Activated gamma-delta T cell (primary cell): Measurements from ENCODE around the gene CD63.

ENCODE experiments used
- DNase-seq: peaks from one replicate; lab custom pipeline; 2025; lab: John Stamatoyannopoulos, UW

CD63 gene

GRCh38 chr12:55739025-55739378, 10.2 kb upstream of the CD63 start:
- DNase-seq: no peak

DNA sequence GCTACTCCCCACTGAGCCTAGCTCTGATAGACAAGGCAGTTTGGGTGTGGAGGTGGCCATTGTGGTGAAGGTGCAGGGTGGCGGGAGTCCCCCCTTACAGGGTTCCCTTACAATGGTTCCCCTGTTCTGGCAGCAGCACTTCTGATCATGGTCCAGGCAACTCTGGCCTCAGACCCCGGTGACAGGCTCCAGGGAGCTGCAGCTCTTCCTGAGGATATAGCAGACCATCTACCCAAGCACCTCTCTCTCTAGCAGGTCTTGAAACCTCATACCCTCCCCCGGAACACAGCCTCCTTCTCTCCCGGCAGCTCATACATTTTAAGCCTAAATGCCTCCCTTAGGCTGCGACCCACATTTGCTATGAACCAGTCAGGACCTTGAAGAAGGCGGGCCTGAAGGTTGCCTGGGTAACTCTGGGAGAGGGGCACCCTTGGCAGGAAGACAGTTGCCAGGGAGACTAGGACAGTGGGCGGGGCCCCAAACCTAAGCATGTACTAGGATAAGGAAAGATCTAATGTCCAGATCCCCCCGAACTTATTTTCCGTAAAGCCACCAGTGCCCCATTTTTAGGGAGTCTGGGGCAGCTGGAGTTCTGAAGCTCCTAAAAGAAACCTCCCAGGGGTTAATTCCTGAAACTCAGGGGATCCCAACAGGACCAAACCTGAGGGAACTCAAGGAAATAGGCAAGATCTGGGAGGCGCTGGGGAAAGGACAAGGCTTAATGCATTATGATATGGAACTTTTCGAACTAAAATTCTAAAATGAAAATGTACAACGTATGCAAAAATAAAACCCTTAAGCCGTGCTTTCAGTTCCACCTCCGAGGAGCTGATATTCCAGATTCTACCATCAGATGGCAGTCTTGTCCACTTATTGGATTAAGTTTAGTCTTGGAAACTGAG, 9.6 kb upstream of the CD63 start:
- DNase-seq: no peak

DNA sequence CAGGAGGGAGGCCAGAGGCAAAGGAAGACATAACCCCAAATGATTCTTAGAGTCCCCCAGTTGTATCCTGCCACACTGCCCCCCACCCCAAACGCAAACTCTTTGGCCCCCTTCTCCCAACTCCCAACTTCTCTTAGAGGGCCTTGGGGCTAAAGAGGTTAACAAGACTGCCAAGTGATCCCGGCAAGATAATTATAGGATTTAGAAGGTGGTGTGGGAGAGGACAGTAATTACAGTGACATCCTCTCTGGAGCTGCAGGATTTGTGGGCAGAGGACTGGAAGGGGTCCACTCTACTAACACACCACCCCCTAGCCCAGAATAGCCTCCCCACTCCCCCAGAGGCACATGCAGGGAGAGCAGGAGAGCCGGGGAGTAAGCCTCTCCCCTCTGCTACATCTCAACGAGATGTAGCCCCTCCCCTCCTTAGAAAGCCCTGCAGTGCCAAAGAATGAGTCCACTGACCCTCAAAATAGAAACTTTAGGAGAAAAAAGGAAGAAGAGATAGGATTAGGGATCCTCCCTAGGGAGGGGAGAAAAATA, 8.8 kb upstream of the CD63 start:
- DNase-seq: no peak

GRCh38 chr12:55736780-55737580, 8.2 kb upstream of the CD63 start:
- DNase-seq: no peak

- no peak for DNase-seq
Observed at GRCh38 chr12:55736076-55736475, 7.3 kb upstream of the CD63 start.

- DNase-seq: no peak
Observed at GRCh38 chr12:55734595-55734994, 5.8 kb upstream of the CD63 start.

- DNase-seq: no peak
Observed at GRCh38 chr12:55733858-55734257, 5.0 kb upstream of the CD63 start.

GRCh38 chr12:55733021-55733555, 4.3 kb upstream of the CD63 start:
- no peak for DNase-seq

DNA sequence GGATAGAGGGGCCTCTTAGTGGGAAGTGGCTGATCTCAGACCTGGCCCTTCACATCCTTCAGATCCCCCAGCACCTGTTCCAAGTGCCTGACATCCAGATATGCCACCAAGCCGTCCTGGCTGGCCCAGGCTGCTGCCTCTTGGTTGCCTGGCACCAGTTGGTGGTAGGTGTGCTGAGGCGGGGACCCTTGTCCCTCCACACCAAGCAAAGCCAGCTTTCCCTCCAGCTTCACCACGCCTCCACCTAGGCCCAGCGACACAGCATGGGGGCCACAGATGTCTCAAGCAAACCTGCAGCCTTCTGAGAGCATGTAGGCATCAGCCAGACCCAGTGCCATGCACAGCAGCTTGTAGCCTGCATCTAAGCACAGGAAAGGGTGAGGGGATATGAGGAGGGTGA, 3.5 kb upstream of the CD63 start:
- no peak for DNase-seq

GRCh38 chr12:55729819-55730818, 1.3 kb upstream of the CD63 start:
- no peak for DNase-seq

DNA sequence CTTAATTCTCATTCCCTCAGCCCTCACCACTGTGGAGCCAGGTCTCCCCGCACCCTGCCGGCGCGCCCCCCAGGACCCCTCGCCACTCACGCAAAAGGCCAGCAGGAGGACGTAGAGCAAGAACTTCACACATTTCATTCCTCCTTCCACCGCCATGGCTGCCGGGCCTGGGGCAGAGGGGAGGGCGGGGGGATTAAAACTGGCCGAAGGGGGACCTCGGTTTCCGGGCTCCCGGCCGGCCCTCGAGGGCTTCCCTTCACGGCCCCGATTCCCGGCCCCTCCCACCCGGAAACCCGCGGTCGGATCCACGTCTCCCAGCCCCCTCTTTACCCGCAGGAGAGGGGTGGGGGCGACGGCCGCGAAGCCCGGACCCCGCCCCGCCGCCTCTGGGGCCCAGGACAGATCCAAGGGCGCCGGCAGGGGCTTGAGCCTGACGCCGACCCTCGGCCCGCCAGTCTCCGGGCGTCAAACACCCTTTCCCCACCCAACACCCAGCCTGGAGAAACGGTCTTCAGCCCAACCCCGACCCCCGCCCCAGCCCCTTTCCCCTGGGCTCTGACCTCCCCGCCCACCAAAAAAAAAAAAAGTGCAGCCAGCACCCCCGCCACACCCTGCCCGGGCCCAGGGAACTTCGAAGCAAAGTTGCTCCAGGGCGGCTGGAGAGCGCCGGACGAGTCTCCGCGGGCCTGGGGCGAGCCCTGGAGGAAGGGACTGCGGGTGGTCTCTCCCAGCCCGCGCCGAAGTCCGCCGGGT, 447 bp downstream of the CD63 start:
- peak; percentile 26 for DNase-seq

DNA sequence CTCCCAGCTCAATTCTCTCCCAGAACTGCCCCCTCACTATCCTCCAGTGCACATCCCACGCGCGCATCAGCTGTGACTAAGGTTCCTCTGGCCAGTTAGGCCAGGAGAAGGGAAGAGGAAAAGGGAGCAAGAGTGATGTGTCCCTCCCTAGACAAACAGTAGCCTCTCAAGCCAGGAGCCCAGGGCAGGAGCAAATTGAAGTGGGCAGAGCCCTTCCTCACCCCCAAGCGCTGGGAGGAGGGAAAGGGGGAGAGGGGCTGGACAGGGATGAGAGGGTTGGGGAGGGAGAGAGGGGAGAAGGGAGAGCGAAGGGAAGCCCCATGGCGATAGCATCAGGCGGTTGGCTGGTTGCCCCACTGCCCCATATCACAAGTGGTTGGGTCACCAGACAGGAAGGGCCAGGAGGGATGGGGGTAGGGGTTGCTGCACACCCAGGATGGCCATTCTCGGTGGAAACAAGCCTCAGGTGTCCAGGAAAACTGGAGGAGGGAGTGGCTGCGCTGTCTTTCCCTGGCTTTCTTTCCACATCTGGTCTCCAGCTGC, 1.1 kb downstream of the CD63 start:
- no peak for DNase-seq

GRCh38 chr12:55726971-55727370, 1.8 kb downstream of the CD63 start:
- no peak for DNase-seq

DNA sequence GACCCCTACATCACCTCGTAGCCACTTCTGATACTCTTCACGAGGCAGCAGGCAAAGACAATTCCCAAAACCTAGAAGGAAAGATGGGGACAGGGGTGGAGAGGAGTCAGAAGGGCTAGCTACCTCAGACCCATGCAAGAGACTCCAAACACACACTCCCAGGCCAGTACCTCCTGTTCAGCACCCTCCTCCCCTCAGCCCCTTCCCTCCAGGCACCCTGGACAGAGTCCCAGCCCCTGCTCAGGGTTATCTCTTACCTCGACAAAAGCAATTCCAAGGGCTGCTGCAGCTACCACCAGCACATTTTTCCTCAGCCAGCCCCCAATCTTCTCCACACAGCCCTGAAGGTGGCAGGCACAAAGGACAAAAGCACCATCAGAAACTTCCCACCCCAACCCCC, 3.3 kb downstream of the CD63 start:
- no peak for DNase-seq

GRCh38 chr12:55724940-55725309, 3.9 kb downstream of the CD63 start:
- DNase-seq: no peak

DNA sequence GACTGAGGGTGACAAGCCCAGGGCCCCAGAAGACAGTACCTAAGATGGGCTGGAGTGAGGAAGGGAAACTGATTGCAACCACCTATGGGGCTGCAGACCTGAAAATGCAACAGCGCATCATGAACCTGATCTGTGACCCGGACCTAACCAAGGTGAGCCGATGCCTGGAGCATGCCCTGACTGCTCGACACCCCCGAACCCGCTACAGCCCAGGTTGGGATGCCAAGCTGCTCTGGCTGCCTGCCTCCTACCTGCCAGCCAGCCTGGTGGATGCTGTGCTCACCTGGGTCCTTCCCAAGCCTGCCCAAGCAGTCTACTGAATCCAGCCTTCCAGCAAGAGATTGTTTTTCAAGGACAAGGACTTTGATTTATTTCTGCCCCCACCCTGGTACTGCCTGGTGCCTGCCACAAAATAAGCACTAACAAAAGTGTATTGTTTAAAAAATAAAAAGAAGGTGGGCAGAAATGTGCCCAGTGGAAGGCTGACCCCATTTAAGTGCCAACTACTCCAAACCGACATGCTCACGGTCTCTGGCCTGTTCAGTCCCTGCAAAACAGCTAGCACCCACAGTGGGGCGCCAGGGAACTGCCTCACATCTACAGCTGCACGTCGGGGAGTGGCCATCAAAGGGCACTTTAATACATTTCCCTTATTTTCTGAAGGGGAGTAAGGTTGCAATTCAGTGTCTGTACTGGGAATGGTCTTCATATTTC, 4.4 kb downstream of the CD63 start:
- no peak for DNase-seq

DNA sequence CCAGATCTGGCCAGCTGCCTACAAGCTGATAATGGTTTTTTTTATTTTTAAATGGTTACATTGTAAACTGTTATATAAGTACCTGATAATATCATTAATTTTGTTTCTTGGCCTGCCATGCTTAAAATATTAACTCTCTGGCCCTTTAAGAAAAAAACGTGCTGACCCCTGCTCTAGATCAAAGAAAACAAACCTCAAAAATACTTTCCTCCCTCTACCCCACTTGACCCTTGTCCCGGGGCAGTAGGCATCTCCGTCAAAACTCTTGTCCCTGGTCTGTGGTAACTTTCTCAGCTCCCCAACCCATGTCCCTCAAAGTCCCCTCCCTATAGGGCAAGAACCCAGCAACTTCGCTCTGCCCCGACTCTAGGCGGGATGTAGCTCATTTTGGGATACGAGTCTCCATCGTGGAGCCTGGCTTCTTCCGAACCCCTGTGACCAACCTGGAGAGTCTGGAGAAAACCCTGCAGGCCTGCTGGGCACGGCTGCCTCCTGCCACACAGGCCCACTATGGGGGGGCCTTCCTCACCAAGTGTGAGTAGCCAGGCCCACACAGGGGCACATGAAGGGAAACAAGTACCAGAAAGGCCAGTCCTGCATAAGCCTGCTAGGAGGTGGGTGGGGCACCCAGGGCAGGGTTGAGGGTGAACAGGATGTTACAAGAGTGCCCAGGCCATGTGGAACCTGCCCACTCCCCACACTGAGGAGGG, 5.1 kb downstream of the CD63 start:
- DNase-seq: no peak

DNA sequence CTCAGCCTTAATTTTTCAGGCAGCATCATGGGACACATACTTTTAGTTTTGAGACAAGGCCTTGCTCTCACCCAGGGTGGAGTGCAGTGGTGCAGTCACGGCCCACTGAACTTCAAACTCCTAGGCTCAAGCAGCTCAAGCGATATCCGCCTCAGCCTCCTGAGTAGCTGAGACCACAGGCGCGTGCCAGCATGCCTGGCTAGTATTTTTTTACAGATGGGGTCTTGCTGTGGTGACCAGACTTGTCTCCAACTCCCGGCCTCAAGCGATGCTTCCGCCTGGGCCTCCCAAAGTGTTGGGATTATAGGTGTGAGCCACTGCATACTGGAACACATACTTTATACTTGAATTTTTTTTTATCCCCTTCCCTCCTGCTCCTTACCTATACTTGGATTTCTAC, 5.9 kb downstream of the CD63 start:
- no peak for DNase-seq

GRCh38 chr12:55721601-55722213, 7.1 kb downstream of the CD63 start:
- no peak for DNase-seq
